ENCODE measurements around the gene FBXO38.

Gene FBXO38

GRCh38 chr5:148482196-148482595 is 98.4 kb downstream of the FBXO38 start:
- DNase-seq: peak in 1 of 2 experiments; percentile 3

- DNase-seq: peak; percentile 4 to 58
These were observed 99.1 kb downstream of the FBXO38 start for GRCh38 chr5:148482697-148483462.

- no peak for DNase-seq
These were observed 100.0 kb downstream of the FBXO38 start for GRCh38 chr5:148483750-148484149.

GRCh38 chr5:148484651-148485050 is 100.9 kb downstream of the FBXO38 start:
- DNase-seq: no peak

GRCh38 chr5:148486456-148486855 is 102.7 kb downstream of the FBXO38 start:
- no peak for DNase-seq

- no peak for DNase-seq
These were observed 105.0 kb downstream of the FBXO38 start for GRCh38 chr5:148488757-148489156.

GRCh38 chr5:148491015-148491792 is 107.4 kb downstream of the FBXO38 start:
- DNase-seq: no peak

GRCh38 chr5:148491793-148492184 is 108.0 kb downstream of the FBXO38 start:
- DNase-seq: no peak

- no peak for DNase-seq
These were observed 108.6 kb downstream of the FBXO38 start for GRCh38 chr5:148492351-148492750.

All from NCI-H446 (cell line).